ENCODE data around the gene ZNF470. TPM values are rescaled to one million over a fixed set of nuclear protein-coding genes. Genes with fewer than 3 reads are reported as not detected.

Gene ZNF470
- total RNA-seq, 1 experiment from 2014 or later, result 2.9 TPM

- no peak for DNase-seq (ENCODE audit: low read depth)
Measured at GRCh38 chr19:56608274-56608964, 41.2 kb downstream of the ZNF470 start.

DNA sequence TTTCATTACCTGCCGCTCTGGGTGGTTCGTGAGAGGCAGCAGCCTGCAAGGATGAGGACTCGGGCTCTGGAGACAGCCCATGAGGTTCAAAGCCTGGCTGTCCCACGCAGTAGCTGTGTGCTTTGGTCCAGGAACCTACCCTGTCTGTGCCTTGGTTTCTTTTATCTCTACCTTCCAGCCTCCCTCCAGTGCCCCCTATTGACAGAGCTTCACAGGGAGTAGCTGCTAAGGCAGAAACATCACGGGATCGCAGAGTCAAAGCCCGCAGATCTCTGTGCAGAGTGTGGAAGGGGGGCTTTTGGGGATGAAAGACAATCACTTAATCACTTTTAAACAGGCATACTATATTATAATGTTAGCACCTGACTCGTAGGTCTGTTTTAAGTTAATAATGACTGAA is 44.0 kb downstream of the ZNF470 start:
- no peak for DNase-seq (ENCODE audit: low read depth)

- no peak for DNase-seq (ENCODE audit: low read depth)
Measured at GRCh38 chr19:56612737-56613136, 45.5 kb downstream of the ZNF470 start.

- DNase-seq (ENCODE audit: low read depth), result no peak
Measured at GRCh38 chr19:56613639-56614038, 46.4 kb downstream of the ZNF470 start.

- DNase-seq (ENCODE audit: low read depth), result no peak
Measured at GRCh38 chr19:56617531-56617930, 50.3 kb downstream of the ZNF470 start.

GRCh38 chr19:56619121-56619520 is 51.9 kb downstream of the ZNF470 start:
- no peak for DNase-seq (ENCODE audit: low read depth)

DNA sequence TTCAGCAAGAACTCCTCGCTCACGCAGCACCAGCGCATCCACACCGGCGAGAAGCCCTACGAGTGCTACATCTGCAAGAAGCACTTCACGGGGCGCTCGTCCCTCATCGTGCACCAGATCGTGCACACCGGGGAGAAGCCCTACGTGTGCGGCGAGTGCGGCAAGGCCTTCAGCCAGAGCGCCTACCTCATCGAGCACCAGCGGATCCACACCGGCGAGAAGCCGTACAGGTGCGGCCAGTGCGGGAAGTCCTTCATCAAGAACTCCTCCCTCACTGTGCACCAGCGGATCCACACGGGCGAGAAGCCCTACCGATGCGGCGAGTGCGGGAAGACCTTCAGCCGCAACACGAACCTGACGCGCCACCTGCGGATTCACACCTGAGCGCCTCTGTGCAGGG is 55.1 kb downstream of the ZNF470 start:
- DNase-seq (ENCODE audit: low read depth), result no peak

DNA sequence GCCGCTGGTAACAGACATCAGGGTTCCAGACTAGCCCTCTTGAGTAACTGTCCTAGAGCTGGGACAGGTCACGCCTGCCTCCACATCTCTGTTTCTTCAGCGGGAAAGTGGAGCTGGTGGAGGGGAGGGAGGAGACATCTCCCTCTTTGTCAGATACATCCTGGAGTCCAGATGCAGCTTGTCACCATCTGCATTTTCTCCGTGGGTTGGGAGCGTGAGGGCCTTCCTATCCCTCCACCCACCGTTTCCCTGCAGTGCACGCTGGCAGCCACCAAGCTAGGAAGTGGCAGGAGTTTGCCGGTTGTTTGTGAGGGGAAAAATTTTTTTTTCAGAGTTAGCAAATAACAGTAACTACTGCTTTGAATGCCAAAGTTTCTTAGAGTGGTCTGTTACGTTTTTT is 55.7 kb downstream of the ZNF470 start:
- no peak for DNase-seq (ENCODE audit: low read depth)

GRCh38 chr19:56625708-56626107 is 58.4 kb downstream of the ZNF470 start:
- no peak for DNase-seq (ENCODE audit: low read depth)

DNA sequence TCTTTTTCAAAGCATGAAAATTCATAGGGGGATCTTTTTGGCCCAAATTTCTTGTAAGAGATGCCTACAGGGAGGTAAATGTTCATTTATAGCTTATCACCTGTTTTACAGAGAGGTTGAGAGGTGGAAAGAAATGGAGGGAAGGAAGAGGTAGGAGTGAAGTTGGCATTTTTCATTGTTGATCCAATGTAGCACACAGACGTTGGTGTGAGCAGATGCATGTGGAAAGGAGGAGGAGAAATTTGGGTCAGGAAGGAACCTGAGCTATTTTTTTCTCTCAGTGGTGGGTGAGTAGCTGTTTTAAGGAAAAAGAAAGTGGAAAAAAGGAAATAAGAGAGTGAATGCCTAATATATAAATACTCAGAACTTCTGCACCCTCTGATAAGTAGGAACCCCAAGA is 65.8 kb downstream of the ZNF470 start:
- DNase-seq (ENCODE audit: low read depth), result no peak

- peak; percentile 82 for DNase-seq (ENCODE audit: low read depth)
Measured at GRCh38 chr19:56637976-56638555, 70.8 kb downstream of the ZNF470 start.

Other genes starting within 250 kb of the ZNF470 start
- 0.68 and 2.6 TPM in 2 replicates for gene ZNF582, start 173.9 kb upstream of the ZNF470 start, total RNA-seq (2014; rRNA removed; shearing (Covaris generic))
- gene ZNF583, start 163.1 kb upstream of the ZNF470 start, total RNA-seq (2014; rRNA removed; shearing (Covaris generic)), result 2.1 and 3.5 TPM in 2 replicates
- 1.7 and 1.9 TPM in 2 replicates for gene ZNF667, start 90.1 kb upstream of the ZNF470 start, total RNA-seq (2014; rRNA removed; shearing (Covaris generic))
- gene ZNF471, start 59.6 kb upstream of the ZNF470 start, total RNA-seq (2014; rRNA removed; shearing (Covaris generic)), result 1.1 and 1.3 TPM in 2 replicates
- gene ZFP28, start 28.5 kb upstream of the ZNF470 start, total RNA-seq (2014; rRNA removed; shearing (Covaris generic)), result 5.9 and 9.4 TPM in 2 replicates
- gene ZNF71, start 27.8 kb downstream of the ZNF470 start, total RNA-seq (2014; rRNA removed; shearing (Covaris generic)), result 6.0 and 8.3 TPM in 2 replicates
- 0.36 TPM in 1 of 2 replicates, not detected in the other for gene SMIM17, start 75.7 kb downstream of the ZNF470 start, total RNA-seq (2014; rRNA removed; shearing (Covaris generic))
- 0.24 TPM in 1 of 2 replicates, not detected in the other for gene ZNF835, start 104.3 kb downstream of the ZNF470 start, total RNA-seq (2014; rRNA removed; shearing (Covaris generic))

Data from RPMI7951 (cell line).